ENCODE measurements around the gene ASTL. TPM values are rescaled to one million over a fixed set of nuclear protein-coding genes. Genes with fewer than 3 reads are reported as not detected.
"Not testable (repeated sequence)": the region's sequence is repeated elsewhere in the genome, so short reads cannot be mapped to it uniquely, and the experiment has no call there.

ASTL gene
- 1.1 TPM in 1 of 2 replicates, not detected in the other for total RNA-seq

GRCh38 chr2:96138179-96139145 is at the start of gene ASTL:
TSS of gene ASTL (minus strand) at chr2:96138502. CDS start at chr2:96138436, 66 bp downstream.
- intact Hi-C loops (cut with micrococcal nuclease): loop anchor here (1.0 kb wide), 3 partner anchors 10 to 129 kb away; no protein-coding TSS in a partner anchor

- intact Hi-C loops (cut with micrococcal nuclease): no loop called here
Observed at GRCh38 chr2:96186562-96186961, 48.3 kb upstream of the ASTL start.

- intact Hi-C loops (cut with micrococcal nuclease): no loop called here
Observed at GRCh38 chr2:96185516-96185915, 47.2 kb upstream of the ASTL start.

GRCh38 chr2:96184989-96185388 is 46.7 kb upstream of the ASTL start:
- intact Hi-C loops (cut with micrococcal nuclease): no loop called here

- intact Hi-C loops (cut with micrococcal nuclease): no loop called here
Observed at GRCh38 chr2:96184188-96184587, 45.9 kb upstream of the ASTL start.

- intact Hi-C loops (cut with micrococcal nuclease): no loop called here
Observed at GRCh38 chr2:96181529-96181928, 43.2 kb upstream of the ASTL start.

GRCh38 chr2:96180521-96180920 is 42.2 kb upstream of the ASTL start:
- intact Hi-C loops (cut with micrococcal nuclease): no loop called here

- intact Hi-C loops (cut with micrococcal nuclease): no loop called here
Observed at GRCh38 chr2:96180002-96180401, 41.7 kb upstream of the ASTL start.

GRCh38 chr2:96176661-96177060 is 38.4 kb upstream of the ASTL start:
- intact Hi-C loops (cut with micrococcal nuclease): no loop called here

GRCh38 chr2:96175951-96176350 is 37.6 kb upstream of the ASTL start:
- intact Hi-C loops (cut with micrococcal nuclease): no loop called here

- intact Hi-C loops (cut with micrococcal nuclease): loop anchor here (1.0 kb wide), 5 partner anchors 10 to 182 kb away; partner anchors contain the start of gene ASTL
Observed at GRCh38 chr2:96174251-96175144, 36.2 kb upstream of the ASTL start.

- intact Hi-C loops (cut with micrococcal nuclease): no loop called here
Observed at GRCh38 chr2:96171831-96172230, 33.5 kb upstream of the ASTL start.

- intact Hi-C loops (cut with micrococcal nuclease): no loop called here
Observed at GRCh38 chr2:96170626-96171025, 32.3 kb upstream of the ASTL start.

GRCh38 chr2:96169868-96170507 is 31.7 kb upstream of the ASTL start:
- intact Hi-C loops (cut with micrococcal nuclease): no loop called here

- intact Hi-C loops (cut with micrococcal nuclease): no loop called here
Observed at GRCh38 chr2:96167407-96168013, 29.2 kb upstream of the ASTL start.

- intact Hi-C loops (cut with micrococcal nuclease): loop anchor here (1.0 kb wide), 3 partner anchors 8 to 16 kb away; no protein-coding TSS in a partner anchor
Observed at GRCh38 chr2:96164459-96165184, 26.3 kb upstream of the ASTL start.

- intact Hi-C loops (cut with micrococcal nuclease): loop anchor here (1.0 kb wide), 3 partner anchors 8 to 16 kb away; no protein-coding TSS in a partner anchor
Observed at GRCh38 chr2:96163768-96164429, 25.6 kb upstream of the ASTL start.

GRCh38 chr2:96163415-96163767 is 25.1 kb upstream of the ASTL start:
- intact Hi-C loops (cut with micrococcal nuclease): no loop called here

- intact Hi-C loops (cut with micrococcal nuclease): no loop called here
Observed at GRCh38 chr2:96161898-96162297, 23.6 kb upstream of the ASTL start.

GRCh38 chr2:96160366-96160765 is 22.1 kb upstream of the ASTL start:
- intact Hi-C loops (cut with micrococcal nuclease): not testable (repeated sequence)

Measured in T-helper 1 cell treated with Interleukin-12 subunit alpha and Interleukin-12 subunit beta and Interleukin-4 antibody, amounts not matched to agents 30 ng/mL and 1 ng/mL, for 36 hours (primary cell).